Measurements from ENCODE around the gene ANXA10.
"Not testable (repeated sequence)": the region's sequence is repeated elsewhere in the genome, so short reads cannot be mapped to it uniquely, and the experiment has no call there.

ANXA10 gene

DNA sequence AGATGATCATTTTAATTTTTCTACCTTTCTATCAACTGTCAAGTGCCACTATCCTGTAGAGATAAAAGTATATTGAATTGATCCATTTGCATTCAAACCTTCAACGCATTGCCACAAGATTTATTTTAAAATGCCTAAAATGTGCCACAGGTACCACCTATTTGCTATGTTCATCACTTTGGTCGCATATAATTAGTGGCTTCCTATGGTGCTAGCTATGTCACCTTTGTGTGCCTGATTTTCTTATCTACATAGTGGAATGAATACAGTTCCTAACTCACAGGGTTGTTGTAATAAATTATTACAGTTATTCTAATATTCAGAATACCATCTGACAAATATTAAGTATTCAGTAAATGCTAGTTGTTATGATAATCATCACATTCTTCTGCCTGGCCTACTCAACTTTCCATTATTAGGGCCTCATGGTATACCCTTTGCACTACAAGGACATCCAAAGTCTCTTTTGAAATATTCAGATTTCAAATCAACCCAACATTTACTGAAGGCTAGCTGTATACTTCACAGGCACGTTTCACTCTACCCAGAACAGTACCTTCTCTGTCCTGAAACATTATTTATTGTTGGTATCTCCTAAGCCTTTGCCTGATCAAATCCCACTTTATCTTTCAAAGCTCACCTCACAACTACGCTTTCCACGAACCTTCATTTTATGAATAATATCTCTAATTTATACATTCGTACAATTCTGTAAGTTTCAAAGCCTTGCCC lies 62.4 kb downstream of the ANXA10 start:
- DNase-seq (ENCODE audit: low spot score), result no peak

DNA sequence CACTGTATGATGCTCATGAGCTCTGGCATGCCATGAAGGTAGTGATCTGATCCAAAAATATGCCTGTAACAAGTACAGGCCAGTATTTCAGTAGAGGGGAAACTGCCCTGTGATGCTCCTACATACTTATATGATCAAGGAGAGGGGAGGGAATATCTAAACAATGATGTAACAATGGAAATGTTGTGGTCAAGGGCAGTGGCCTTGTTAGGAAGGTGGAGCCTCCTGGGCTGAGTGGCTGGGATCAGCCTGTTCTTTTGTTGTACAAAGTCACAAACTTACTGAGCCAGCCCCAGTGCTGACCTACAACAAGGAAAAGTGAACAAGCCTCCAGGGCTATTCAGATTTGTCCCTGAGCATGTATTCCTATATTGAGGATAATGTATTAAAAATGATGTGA lies 70.3 kb downstream of the ANXA10 start:
- DNase-seq (ENCODE audit: low spot score), result no peak

- DNase-seq (ENCODE audit: low spot score), result no peak
Measured at GRCh38 chr4:168163106-168163505, 70.8 kb downstream of the ANXA10 start.

- no peak for DNase-seq (ENCODE audit: low spot score)
Measured at GRCh38 chr4:168164045-168164444, 71.7 kb downstream of the ANXA10 start.

DNA sequence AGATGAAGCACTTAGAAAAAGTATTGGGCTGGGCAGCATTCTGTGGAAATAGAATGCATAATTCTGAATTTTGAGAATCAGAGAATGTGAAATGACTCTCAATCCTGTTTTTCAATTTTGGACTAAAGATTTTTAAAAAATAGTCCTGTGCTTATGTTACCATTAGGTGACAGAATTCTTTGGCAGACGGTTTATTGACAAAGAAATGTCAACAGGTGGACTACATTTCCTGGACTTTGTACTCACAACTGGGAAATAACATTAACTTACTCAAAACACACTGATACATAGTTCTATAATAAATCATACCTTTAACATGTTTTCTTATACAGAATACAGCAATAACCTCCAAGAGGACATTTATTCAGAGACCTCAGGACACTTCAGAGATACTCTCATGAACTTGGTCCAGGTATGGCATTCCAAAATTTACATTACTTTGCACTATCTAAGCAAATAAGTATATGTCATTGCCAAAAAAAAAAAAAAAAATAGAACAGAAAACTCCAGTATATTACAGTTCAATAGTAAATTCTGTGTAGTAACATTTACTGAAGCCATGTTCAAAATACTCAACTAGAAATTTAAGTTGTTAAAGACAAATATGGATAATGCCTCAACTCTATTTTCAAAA lies 72.7 kb downstream of the ANXA10 start:
- no peak for DNase-seq (ENCODE audit: low spot score)

GRCh38 chr4:168167714-168168284 lies 75.5 kb downstream of the ANXA10 start:
- no peak for DNase-seq (ENCODE audit: low spot score)

DNA sequence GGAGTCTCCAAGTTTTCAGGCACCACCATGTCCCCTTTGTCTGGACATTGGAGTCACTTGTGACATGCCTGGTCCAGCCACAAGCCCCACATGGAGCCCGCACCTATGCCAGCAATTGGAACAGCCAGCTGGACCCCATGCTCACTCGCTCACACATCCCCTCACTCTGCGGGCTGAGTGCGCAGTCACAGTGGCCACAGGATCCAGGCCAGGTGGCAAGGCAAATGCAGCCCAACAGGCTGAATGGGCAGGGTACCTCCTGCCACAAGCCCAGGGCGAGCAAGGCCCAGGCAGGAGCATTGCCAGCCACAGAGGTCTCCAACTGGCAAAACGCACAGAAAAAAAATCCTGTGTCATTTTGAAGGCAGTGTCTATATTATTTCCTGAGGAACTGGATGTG lies 82.0 kb downstream of the ANXA10 start:
- no peak for DNase-seq (ENCODE audit: low spot score)

DNA sequence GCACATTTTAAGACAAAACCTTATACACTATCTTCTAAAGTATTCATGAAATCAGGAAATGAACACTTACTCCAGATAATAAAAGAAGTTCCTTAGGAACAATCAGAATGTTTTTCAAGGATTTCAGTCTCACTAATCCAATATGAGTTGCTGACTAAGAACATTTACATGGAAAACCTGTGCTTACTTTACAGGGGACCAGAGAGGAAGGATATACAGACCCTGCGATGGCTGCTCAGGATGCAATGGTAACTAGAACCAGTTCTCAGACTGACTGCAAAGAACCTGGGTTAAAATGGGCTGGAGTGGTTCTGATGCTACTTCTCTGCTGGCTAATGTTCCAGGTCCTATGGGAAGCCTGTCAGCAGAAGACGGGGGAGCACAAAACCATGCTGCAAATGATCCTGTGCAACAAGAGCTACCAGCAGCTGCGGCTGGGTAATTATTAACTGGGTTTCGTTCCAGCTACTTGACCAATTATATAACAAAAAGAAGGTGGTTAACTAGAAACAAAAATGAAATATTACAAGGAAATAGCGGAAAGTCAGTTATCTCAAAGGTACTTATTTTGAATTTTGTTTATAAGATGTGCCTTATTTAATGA lies 85.3 kb downstream of the ANXA10 start:
- peak; percentile 30 for DNase-seq (ENCODE audit: low spot score)

DNA sequence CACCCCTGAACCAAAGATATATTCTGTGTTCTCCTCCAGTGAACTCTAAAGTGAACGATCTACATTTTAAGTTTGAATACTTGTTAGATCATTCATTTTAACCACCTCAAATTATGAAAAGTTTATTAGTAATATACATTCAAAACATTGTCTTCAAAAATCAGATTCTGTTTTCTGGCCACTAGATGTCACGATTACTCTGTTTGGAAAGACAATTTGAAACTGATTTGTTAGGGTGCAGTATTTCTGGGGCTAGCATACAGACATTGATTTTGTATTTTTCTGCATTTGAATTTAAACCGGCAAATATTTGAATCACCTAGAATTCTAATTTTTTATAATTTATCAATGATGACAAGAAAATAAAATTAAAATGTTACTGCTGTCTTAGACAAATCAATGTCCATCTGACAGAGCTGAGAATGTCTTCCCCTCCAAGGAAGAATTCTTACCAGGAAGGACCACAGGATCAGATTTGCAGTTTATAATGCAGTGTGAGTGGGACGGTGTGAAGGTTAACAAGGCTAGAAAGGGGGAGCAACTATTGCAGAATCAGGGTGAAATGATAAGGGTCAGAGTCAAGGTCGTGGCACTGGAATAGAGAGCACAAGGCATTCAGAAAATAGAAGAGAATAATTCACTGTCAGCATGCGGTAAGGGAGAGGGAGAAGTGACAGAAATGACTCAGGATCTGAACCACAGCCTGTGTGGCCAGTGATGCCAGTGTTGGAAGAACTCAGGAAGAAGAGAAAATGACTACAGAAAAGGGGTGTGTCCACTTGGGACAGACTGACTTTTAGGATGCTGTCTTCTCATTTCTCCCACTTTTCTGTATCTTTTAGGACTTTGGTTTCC lies 91.6 kb downstream of the ANXA10 start:
- DNase-seq (ENCODE audit: low spot score), result no peak

- DNase-seq (ENCODE audit: low spot score), result no peak
Measured at GRCh38 chr4:168188754-168189153, 96.4 kb downstream of the ANXA10 start.

GRCh38 chr4:168197926-168198325 lies 105.6 kb downstream of the ANXA10 start:
- DNase-seq (ENCODE audit: low spot score), result no peak

DNA sequence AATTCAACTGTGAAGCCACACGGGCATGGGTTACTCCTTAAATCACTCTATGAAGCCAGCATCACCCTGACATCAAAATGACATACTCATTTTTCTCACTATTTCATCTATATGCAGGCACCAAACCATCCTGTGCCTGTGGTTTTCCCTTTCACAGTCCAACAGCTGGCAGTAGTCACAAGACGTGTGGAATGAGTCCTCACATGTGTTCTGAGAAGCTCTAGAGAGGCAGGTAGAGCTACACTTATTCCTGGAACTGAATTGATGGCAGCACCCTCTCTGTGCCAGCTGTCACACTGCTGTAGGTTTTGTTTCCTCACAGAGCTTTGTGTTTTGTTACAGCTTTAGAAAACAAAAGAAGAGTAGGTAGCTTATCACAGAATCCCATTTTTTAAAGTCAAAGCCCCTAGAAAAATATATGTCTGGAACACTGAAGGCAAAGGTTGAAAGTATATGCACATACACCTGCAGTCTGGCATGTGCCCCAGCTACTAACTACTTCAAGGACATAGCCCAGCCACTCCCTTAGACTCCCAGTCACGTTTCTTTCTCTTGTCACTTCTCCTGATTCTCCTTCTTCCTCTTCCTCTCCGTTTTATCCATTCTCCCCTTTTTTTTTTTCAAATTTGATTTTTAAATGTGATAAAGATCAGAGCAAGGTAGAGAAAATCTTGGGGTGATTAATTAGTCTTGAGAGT lies 107.1 kb downstream of the ANXA10 start:
- DNase-seq (ENCODE audit: low spot score), result no peak

DNA sequence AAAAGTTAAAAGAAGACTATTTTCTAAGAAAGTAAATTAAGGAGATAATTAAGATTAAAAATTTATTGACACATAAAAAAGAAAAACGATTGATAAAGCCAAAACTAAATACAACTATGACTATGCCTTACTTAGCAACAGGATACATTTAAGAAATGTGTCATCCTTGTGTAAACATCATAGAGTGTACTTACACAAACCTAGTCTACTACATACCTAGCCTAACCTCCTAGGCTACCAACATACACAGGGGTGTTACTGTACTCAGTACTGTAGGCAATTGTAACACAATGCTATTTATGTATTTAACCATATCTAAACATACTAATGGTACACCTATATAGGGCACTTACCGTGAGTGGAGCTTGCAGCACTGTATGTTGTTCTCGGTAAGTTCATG lies 108.3 kb downstream of the ANXA10 start:
- no peak for DNase-seq (ENCODE audit: low spot score)

- DNase-seq (ENCODE audit: low spot score), result no peak
Measured at GRCh38 chr4:168203233-168203911, 111.0 kb downstream of the ANXA10 start.

GRCh38 chr4:168208957-168209614 lies 116.7 kb downstream of the ANXA10 start:
- DNase-seq (ENCODE audit: low spot score), result no peak

DNA sequence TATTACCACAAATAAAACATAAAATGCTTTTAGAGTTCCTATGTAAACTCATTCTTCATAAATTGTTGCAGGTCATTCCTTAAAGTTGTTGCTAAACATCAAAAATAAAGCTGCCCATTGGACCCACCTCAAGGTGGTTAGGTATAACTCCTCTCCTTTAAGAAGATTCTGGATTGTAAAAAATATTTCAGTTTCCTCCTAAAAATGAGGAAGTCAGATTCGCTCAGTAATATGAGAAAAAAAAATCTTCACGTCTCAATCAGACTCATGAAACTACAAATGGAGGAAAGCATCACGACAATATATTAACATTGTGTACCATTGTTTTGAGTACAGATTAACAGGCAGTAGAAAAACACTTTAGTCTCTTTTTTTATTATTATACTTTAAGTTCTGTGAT lies 120.3 kb downstream of the ANXA10 start:
- DNase-seq (ENCODE audit: low spot score), result no peak

GRCh38 chr4:168213511-168213910 lies 121.2 kb downstream of the ANXA10 start:
- not testable (repeated sequence) for DNase-seq (ENCODE audit: low spot score)

DNA sequence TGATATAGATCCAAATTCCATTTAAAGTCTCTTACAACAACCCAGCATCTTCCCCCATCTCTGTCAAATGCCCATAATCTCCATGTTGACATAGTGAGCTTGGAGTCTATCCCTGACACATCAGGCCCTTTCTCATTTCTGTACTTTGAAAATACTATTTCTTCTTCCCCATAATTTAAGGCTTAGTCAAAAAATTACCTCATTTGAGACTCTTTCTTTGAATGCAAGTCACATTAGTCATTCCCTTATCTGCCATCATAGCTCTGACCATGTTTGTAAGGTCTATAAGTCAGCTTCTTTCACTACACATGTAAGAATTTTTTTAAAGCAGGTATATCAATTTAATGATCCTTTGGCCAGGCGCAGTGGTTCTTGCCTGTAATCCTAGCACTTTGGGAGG lies 126.3 kb downstream of the ANXA10 start:
- DNase-seq (ENCODE audit: low spot score), result no peak

- DNase-seq (ENCODE audit: low spot score), result no peak
Measured at GRCh38 chr4:168220893-168221292, 128.6 kb downstream of the ANXA10 start.

DNA sequence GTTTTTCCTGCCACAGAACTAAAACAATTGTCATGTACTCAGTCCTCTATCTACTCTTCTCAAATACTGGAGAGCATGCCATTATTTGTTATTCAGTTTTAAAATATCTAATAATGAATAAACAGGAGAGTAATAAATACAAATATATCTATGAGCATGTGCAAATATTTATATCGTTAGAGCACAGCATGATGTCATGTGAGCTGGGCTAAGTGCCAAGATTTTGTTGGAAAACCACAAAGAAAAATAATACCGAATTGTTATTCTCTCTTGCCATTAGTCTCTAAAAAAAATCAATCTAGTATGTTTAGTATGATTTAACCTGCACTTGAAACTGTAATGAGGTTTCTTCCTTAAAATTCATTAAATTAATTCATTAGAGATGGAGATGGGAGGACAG lies 129.0 kb downstream of the ANXA10 start:
- DNase-seq (ENCODE audit: low spot score), result no peak

Measured in HuH-7 (cell line).